ENCODE data around the gene RCN2.

The RCN2 gene

GRCh38 chr15:76994496-76994895, 62.9 kb downstream of the RCN2 start:
- no peak for DNase-seq
- H3K27me3 ChIP-seq, result no peaks in the 10 kb centered on the region
- no peak overlapping the region for H3K4me3 ChIP-seq (ENCODE audit: low read depth, low read length)
- peaks cover 37% of the 10 kb centered on the region for H3K4me1 ChIP-seq
- H3K9me3 ChIP-seq, result no peaks in the 10 kb centered on the region
- TF ChIP-seq CTCF (IDR thresholded peaks at IDR 0.05; ENCODE audit: low read depth, low read length), result no peak
- H3K36me3 ChIP-seq, result no peaks in the 10 kb centered on the region

GRCh38 chr15:76994971-76995945, 63.7 kb downstream of the RCN2 start, which contains the start of gene PSTPIP1:
PSTPIP1 (plus strand) TSS chr15:76995126; CDS start chr15:76995574, 448 bp downstream.
- DNase-seq, result peak; percentile 67
- no peak for TF ChIP-seq CTCF (IDR thresholded peaks at IDR 0.05; ENCODE audit: low read depth, low read length)
- Histone ChIP-seq H3K4me1 (peaks cover 37% of the 10 kb centered on the region), H3K9me3 (no peaks in the 10 kb centered on the region), H3K4me3 (ENCODE audit: low read depth, low read length) (no peak within 1 kb of the TSS; the same call in 1 of the 2 replicates), H3K27me3 (no peaks in the 10 kb centered on the region), H3K36me3 (no peaks in the 10 kb centered on the region)

- Histone ChIP-seq H3K4me1 (peaks cover 37% of the 10 kb centered on the region), H3K36me3 (no peaks in the 10 kb centered on the region), H3K27me3 (no peaks in the 10 kb centered on the region), H3K9me3 (no peaks in the 10 kb centered on the region), H3K4me3 (ENCODE audit: low read depth, low read length) (no peak overlapping the region)
- no peak for DNase-seq
- TF ChIP-seq CTCF (IDR thresholded peaks at IDR 0.05; ENCODE audit: low read depth, low read length), result no peak
Observed at GRCh38 chr15:76996076-76996525, 64.6 kb downstream of the RCN2 start.

- Histone ChIP-seq H3K36me3 (no peaks in the 10 kb centered on the region), H3K9me3 (no peaks in the 10 kb centered on the region), H3K4me3 (ENCODE audit: low read depth, low read length) (no peak overlapping the region), H3K27me3 (no peaks in the 10 kb centered on the region), H3K4me1 (peaks cover 37% of the 10 kb centered on the region)
- TF ChIP-seq CTCF (IDR thresholded peaks at IDR 0.05; ENCODE audit: low read depth, low read length), result no peak
- peak; percentile 63 for DNase-seq
Observed at GRCh38 chr15:76996526-76997401, 65.2 kb downstream of the RCN2 start.

GRCh38 chr15:76998663-76999285, 67.2 kb downstream of the RCN2 start:
- no peak overlapping the region for H3K4me3 ChIP-seq (ENCODE audit: low read depth, low read length)
- H3K27me3 ChIP-seq, result no peaks in the 10 kb centered on the region
- DNase-seq, result peak; percentile 56
- H3K4me1 ChIP-seq, result peaks cover 37% of the 10 kb centered on the region
- no peak for TF ChIP-seq CTCF (IDR thresholded peaks at IDR 0.05; ENCODE audit: low read depth, low read length)
- H3K36me3 ChIP-seq, result no peaks in the 10 kb centered on the region
- H3K9me3 ChIP-seq, result no peaks in the 10 kb centered on the region

Measured in BE2C (cell line).